HK-2 (cell line): ENCODE results near the gene DGAT2.
"Not testable (repeated sequence)": the region's sequence is repeated elsewhere in the genome, so short reads cannot be mapped to it uniquely, and the experiment has no call there.

Experiments used
- DNase-seq: peaks from one replicate; pipeline ENCODE4 v3.0.0-alpha.2; 2018; ENCODE audit not compliant: unreplicated experiment

Gene DGAT2

GRCh38 chr11:75754933-75755332 is 13.6 kb upstream of the DGAT2 start:
- DNase-seq: not testable (repeated sequence)

GRCh38 chr11:75757651-75758050 is 10.9 kb upstream of the DGAT2 start:
- DNase-seq: no peak

- DNase-seq: no peak
Measured at GRCh38 chr11:75759832-75760231, 8.7 kb upstream of the DGAT2 start.

- no peak for DNase-seq
Measured at GRCh38 chr11:75760243-75760642, 8.3 kb upstream of the DGAT2 start.

- DNase-seq: no peak
Measured at GRCh38 chr11:75760710-75761493, 7.7 kb upstream of the DGAT2 start.

- no peak for DNase-seq
Measured at GRCh38 chr11:75762158-75762557, 6.4 kb upstream of the DGAT2 start.

- no peak for DNase-seq
Measured at GRCh38 chr11:75762885-75763284, 5.7 kb upstream of the DGAT2 start.

GRCh38 chr11:75763846-75764245 is 4.7 kb upstream of the DGAT2 start:
- DNase-seq: no peak

- DNase-seq: no peak
Measured at GRCh38 chr11:75765116-75765515, 3.5 kb upstream of the DGAT2 start.

- DNase-seq: no peak
Measured at GRCh38 chr11:75766443-75767227, 1.9 kb upstream of the DGAT2 start.

- no peak for DNase-seq
Measured at GRCh38 chr11:75767228-75767572, 1.4 kb upstream of the DGAT2 start.

- no peak for DNase-seq
Measured at GRCh38 chr11:75767793-75768111, 826 bp upstream of the DGAT2 start.

GRCh38 chr11:75768909-75769771 is 562 bp downstream of the DGAT2 start:
- DNase-seq: no peak

GRCh38 chr11:75770102-75770501 is 1.5 kb downstream of the DGAT2 start:
- DNase-seq: no peak

- peak; percentile 46 for DNase-seq
Measured at GRCh38 chr11:75771646-75772410, 3.2 kb downstream of the DGAT2 start.

- no peak for DNase-seq
Measured at GRCh38 chr11:75773595-75774353, 5.2 kb downstream of the DGAT2 start.

- no peak for DNase-seq
Measured at GRCh38 chr11:75775056-75775455, 6.5 kb downstream of the DGAT2 start.

GRCh38 chr11:75776546-75776945 is 8.0 kb downstream of the DGAT2 start:
- no peak for DNase-seq

- no peak for DNase-seq
Measured at GRCh38 chr11:75777461-75778110, 9.0 kb downstream of the DGAT2 start.

GRCh38 chr11:75778962-75779361 is 10.4 kb downstream of the DGAT2 start:
- DNase-seq: no peak
